ENCODE measurements around the gene KCNT1.

Gene KCNT1

DNA sequence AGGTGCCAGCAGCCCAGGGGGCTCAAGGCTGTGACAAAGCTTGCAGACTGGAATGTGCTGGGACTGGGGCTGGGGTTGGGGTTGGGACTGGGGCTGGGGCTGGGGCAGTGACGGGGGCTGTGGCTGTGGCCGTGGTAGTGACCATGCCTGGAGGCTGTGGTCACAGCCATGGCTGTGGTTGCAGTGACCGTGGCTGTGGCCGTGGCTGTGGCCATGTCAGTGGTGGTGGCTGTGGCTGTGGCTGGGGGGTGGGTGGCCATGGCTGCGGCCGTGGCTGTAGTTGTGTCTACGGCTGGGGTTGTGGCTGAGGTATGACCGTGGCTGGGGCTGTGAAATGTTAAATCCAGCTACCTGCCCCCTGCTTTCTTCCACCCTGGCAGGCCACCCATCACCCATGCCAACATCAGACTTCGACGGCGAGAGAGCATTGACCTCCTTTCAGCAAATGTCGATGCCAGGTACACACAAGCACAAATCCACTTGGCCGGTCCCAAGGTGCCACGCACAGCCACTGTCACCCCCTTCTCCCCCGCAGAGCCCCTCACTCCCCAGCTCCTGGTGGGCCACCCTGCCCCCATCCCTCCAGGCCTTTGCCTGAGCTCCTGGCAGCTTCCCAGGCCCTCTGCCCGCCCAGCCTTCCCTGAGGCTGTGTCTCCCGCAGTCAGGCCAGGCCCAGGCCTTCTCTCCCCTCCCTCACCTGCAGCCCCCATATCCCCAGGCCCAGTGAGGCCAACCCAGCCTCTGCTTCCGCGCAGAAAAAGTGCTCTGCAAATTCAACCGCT, 23.6 kb upstream of the KCNT1 start:
- no peak for TF ChIP-seq CTCF (IDR thresholded peaks at IDR 0.05)

DNA sequence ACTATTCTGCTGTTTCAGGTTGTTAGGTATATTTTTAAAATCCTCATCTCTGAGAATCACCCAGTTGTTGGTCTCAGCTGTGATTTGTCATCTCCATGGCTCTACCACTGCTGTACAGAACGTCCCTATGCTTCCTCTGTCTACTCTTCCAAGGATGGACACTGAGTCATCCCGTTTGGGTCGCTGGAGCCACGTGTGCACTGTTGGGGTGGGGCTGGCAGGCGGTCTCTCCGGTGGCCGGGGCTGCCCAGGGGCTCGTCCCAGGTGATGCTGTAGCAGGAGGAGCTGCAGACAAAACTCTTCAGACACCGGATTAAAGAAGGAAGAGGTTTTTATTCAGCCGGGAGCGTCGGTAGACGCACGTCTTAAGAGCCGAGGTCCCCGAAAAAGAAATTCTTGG, 21.9 kb upstream of the KCNT1 start:
- TF ChIP-seq CTCF (IDR thresholded peaks at IDR 0.05) = no peak

GRCh38 chr9:135681161-135681560, 20.8 kb upstream of the KCNT1 start:
- TF ChIP-seq CTCF (IDR thresholded peaks at IDR 0.05) = no peak

GRCh38 chr9:135683401-135684034, 18.5 kb upstream of the KCNT1 start:
- no peak for TF ChIP-seq CTCF (IDR thresholded peaks at IDR 0.05)

DNA sequence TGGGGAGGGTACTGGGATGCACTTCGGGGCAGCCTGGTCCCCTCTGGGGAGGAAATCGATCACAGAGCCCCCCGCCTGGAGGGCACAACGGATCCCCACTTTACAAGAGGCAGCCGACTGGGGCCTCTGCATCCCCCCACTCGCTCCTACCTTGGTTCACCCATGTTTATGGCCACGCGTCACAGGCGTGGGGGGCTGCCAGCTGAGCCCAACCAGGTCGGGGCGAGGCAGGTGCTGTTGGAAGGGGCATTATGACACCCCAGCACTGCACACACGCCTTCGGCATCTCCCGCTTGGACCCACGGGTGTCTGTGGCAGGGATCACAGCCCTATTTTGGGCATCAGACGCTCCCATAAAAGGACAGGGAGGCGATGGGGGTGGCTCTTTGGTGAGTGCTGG, 17.3 kb upstream of the KCNT1 start:
- TF ChIP-seq CTCF (IDR thresholded peaks at IDR 0.05) = no peak

DNA sequence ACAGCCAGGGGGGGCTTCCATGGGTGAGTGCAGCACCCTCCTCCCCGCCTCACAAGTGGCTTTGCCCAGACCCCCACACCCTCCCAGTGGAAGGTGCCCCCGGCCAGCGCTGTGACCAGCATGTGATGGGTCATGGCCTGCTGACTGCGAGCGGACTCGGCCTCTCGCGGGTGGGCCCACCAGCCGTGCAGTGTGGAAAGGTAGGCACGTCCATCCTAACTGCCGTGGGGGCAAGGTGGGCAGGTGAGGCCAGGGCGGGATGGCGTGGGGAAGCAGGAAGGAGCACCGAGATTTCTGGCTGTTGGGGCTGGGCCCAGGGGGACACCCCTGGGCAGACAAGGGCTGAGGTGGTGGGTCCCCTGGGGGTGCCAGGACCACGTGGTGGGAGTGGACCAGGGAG, 14.8 kb upstream of the KCNT1 start:
- no peak for TF ChIP-seq CTCF (IDR thresholded peaks at IDR 0.05)

- no peak for TF ChIP-seq CTCF (IDR thresholded peaks at IDR 0.05)
Observed at GRCh38 chr9:135689011-135689410, 13.0 kb upstream of the KCNT1 start.
